Muscle of arm (tissue), 12 donors: Measurements from ENCODE around the gene HOXA1. TPM values are rescaled to one million over a fixed set of nuclear protein-coding genes. Genes with fewer than 3 reads are reported as not detected.
"Not testable (repeated sequence)": the region's sequence is repeated elsewhere in the genome, so short reads cannot be mapped to it uniquely, and the experiment has no call there.

Experiments used
- DNase-seq: peaks from one replicate; pipeline ENCODE4 v3.0.0-alpha.2; 2013
- polyA plus RNA-seq, 12 donors: library from polyadenylated mRNA; unstranded; fragments of 120-200 nt; gene quantifications; one replicate each; pipeline ENCODE4 v1.2.1, GENCODE V29; 2013; ENCODE audit not compliant: insufficient read length in 12 of 12

Gene HOXA1
- polyA plus RNA-seq, 12 donors = 0.35 to 1.6 (median 1.1) TPM; not detected in 2

GRCh38 chr7:27048438-27048837, 47.4 kb downstream of the HOXA1 start:
- no peak for DNase-seq

- no peak for DNase-seq
Measured at GRCh38 chr7:27046854-27047549, 48.8 kb downstream of the HOXA1 start.

- not testable (repeated sequence) for DNase-seq
Measured at GRCh38 chr7:27045972-27046371, 49.8 kb downstream of the HOXA1 start.

GRCh38 chr7:27045066-27045465, 50.7 kb downstream of the HOXA1 start:
- DNase-seq = not testable (repeated sequence)

Other genes starting within 250 kb of the HOXA1 start
- 10 to 100 TPM in 11 of 12 donors, not detected in 1; 11.8 to 24.6 (median 16.6) TPM for gene SKAP2, start 231.4 kb downstream of the HOXA1 start, polyA plus RNA-seq
- gene HOXA2, start 6.7 kb upstream of the HOXA1 start, polyA plus RNA-seq = 1 to 10 TPM in 11 of 12 donors, not detected in 1; 1.9 to 10.0 (median 3.7) TPM
- gene HOXA4, start 34.8 kb upstream of the HOXA1 start, polyA plus RNA-seq = 10 to 100 TPM in 11 of 12 donors, not detected in 1; 15.4 to 32.6 (median 27.3) TPM
- gene HOXA5, start 47.7 kb upstream of the HOXA1 start, polyA plus RNA-seq = 10 to 100 TPM in 11 of 12 donors, not detected in 1; 11.3 to 35.3 (median 17.6) TPM
- 10 to 100 TPM in 2 of 12 donors, 1 to 10 TPM in 9, not detected in 1; 4.1 to 14.4 (median 6.8) TPM for gene HOXA6, start 51.8 kb upstream of the HOXA1 start, polyA plus RNA-seq
- gene HOXA3, start 56.6 kb upstream of the HOXA1 start, polyA plus RNA-seq = 10 to 100 TPM in 7 of 12 donors, 1 to 10 TPM in 4, not detected in 1; 6.8 to 48.8 (median 12.9) TPM
- 10 to 100 TPM in 11 of 12 donors, not detected in 1; 12.0 to 26.8 (median 17.3) TPM for gene HOXA7, start 60.7 kb upstream of the HOXA1 start, polyA plus RNA-seq
- gene HOXA9, start 69.5 kb upstream of the HOXA1 start, polyA plus RNA-seq = 10 to 100 TPM in 11 of 12 donors, not detected in 1; 21.7 to 48.1 (median 29.8) TPM
- 10 to 100 TPM in 11 of 12 donors, not detected in 1; 19.4 to 41.0 (median 28.5) TPM for gene HOXA10, start 78.3 kb upstream of the HOXA1 start, polyA plus RNA-seq
- 10 to 100 TPM in 1 of 12 donors, 1 to 10 TPM in 9, under 1 TPM in 1, not detected in 1; 0.58 to 10.1 (median 2.2) TPM for gene HOXA11, start 89.2 kb upstream of the HOXA1 start, polyA plus RNA-seq
- 1 to 10 TPM in 2 of 12 donors, under 1 TPM in 7, not detected in 3; 0.07 to 8.1 (median 0.45) TPM for gene HOXA13, start 104.1 kb upstream of the HOXA1 start, polyA plus RNA-seq
- gene EVX1, start 146.8 kb upstream of the HOXA1 start, polyA plus RNA-seq = under 1 TPM in 1 of 12 donors, not detected in 11; 0.06 TPM